Endothelial cell of umbilical vein (primary cell): ENCODE data around the gene FSTL4. TPM values are rescaled to one million over a fixed set of nuclear protein-coding genes. Genes with fewer than 3 reads are reported as not detected.

ENCODE experiments used
- BruUV-seq: library from RNA; stranded (reverse); fragments of 400-500 nt; replicated peaks from 2 replicates; lab custom pipeline; 2021; lab: Mats Ljungman, UMichigan
- CTCF ChIA-PET: fragments of 300-600, 350-600 bp; sonication (Branson Sonifier 250); formaldehyde crosslinking; loops from one replicate; lab custom pipeline; 2021; ENCODE audit warnings: antibody characterized with exemption, inconsistent platforms; lab: Charles Lee
- POLR2A ChIA-PET: fragments of 300-600, 350-600 bp; sonication (Branson Sonifier 250); formaldehyde crosslinking; loops from one replicate; lab custom pipeline; 2021; ENCODE audit warnings: antibody characterized with exemption, inconsistent platforms; lab: Charles Lee
- DNase-seq: peaks from one replicate; pipeline ENCODE4 v3.0.0-alpha.2; 2011; ENCODE audit warnings: low read depth, low spot score
- FAIRE-seq: peaks from 2 replicates; lab custom pipeline; 2011; peaks lifted over from hg19 to GRCh38; lab: Jason Lieb, UNC
- H2AFZ ChIP-seq: 2 replicates; pipeline ENCODE4 v1.6.0; 2012; ENCODE audit warnings: low read depth, low read length, control low read depth, inconsistent platforms
- H3K27ac ChIP-seq: 2 replicates; pipeline ENCODE4 v1.5.1; 2011; ENCODE audit warnings: low read depth, mild to moderate bottlenecking, control low read depth, low read length, moderate library complexity; ENCODE audit not compliant: insufficient read depth
- H3K27me3 ChIP-seq, 2 experiments: 2 replicates each; pipeline versions ENCODE4 v1.6.0 to v1.6.1; 2011; ENCODE audit warnings: low read length in 2 of 2, mixed read lengths in 1 of 2; ENCODE audit not compliant: control insufficient read depth in 2 of 2, insufficient read depth in 2 of 2
- H3K36me3 ChIP-seq, 2 experiments: 2 replicates in 1 of 2; 3 replicates in 1 of 2; pipeline ENCODE4 v1.5.1; 2011; ENCODE audit warnings: low read length in 2 of 2, mild to moderate bottlenecking in 1 of 2, moderate library complexity in 1 of 2; ENCODE audit not compliant: control insufficient read depth in 2 of 2, insufficient read depth in 2 of 2; ENCODE audit errors: extremely low read depth in 1 of 2
- H3K4me1 ChIP-seq: 3 replicates; pipeline ENCODE4 v1.5.1; 2011; ENCODE audit warnings: mild to moderate bottlenecking, low read length; ENCODE audit not compliant: control insufficient read depth, insufficient read depth; ENCODE audit errors: extremely low read depth
- H3K4me2 ChIP-seq: 2 replicates; pipeline ENCODE4 v1.6.1; 2011; ENCODE audit warnings: low read length, control low read depth, mixed read lengths; ENCODE audit not compliant: insufficient read depth
- H3K4me3 ChIP-seq, 3 experiments: fragments of 200-600 bp in 1 of 3; sonication (generic), shearing (Covaris generic) in 1 of 3; replicated peaks in 1 of 3; 2 replicates each; pipeline ENCODE4 v1.5.1; 2011 to 2016; ENCODE audit warnings: control low read depth in 3 of 3, low read length in 3 of 3, mild to moderate bottlenecking in 2 of 3, inconsistent platforms in 1 of 3, low read depth in 1 of 3, moderate library complexity in 1 of 3; ENCODE audit not compliant: insufficient read depth in 1 of 3
- H3K79me2 ChIP-seq: 2 replicates; pipeline ENCODE4 v1.6.0; 2012; ENCODE audit warnings: low read length, inconsistent platforms; ENCODE audit not compliant: control insufficient read depth, insufficient read depth
- H3K9ac ChIP-seq: replicated peaks from 2 replicates; pipeline ENCODE3; 2011; ENCODE audit warnings: low read length, control low read depth; ENCODE audit not compliant: insufficient read depth; ENCODE audit errors: extremely low read depth
- H3K9me1 ChIP-seq: replicated peaks from 3 replicates; pipeline ENCODE4 v1.6.0; 2011; ENCODE audit warnings: mild to moderate bottlenecking, low read length; ENCODE audit not compliant: control insufficient read depth, insufficient read depth; ENCODE audit errors: extremely low read depth
- H3K9me3 ChIP-seq: replicated peaks from 2 replicates; pipeline ENCODE4 v1.5.1; 2012; ENCODE audit warnings: low read length, inconsistent platforms; ENCODE audit not compliant: control insufficient read depth, insufficient read depth
- H4K20me1 ChIP-seq: replicated peaks from 2 replicates; pipeline ENCODE3; 2011; ENCODE audit warnings: mild to moderate bottlenecking, low read length; ENCODE audit not compliant: control insufficient read depth, insufficient read depth; ENCODE audit errors: extremely low read depth
- EZH2 ChIP-seq: IDR thresholded peaks from 2 replicates; pipeline ENCODE4 v1.6.1; 2012; ENCODE audit warnings: borderline replicate concordance, low read depth, mild to moderate bottlenecking, moderate library complexity, low read length, inconsistent platforms; ENCODE audit not compliant: severe bottlenecking
- FOS ChIP-seq: IDR thresholded peaks from 2 replicates; pipeline ENCODE4 v1.6.1; 2011; ENCODE audit warnings: mild to moderate bottlenecking, low read length, moderate library complexity, borderline replicate concordance; ENCODE audit not compliant: insufficient read depth
- GATA2 ChIP-seq: IDR thresholded peaks from 2 replicates; pipeline ENCODE4 v1.7.0; 2011; ENCODE audit warnings: low read depth, mild to moderate bottlenecking, moderate library complexity, mixed read lengths, low read length; ENCODE audit not compliant: insufficient read length, insufficient read depth
- JUN ChIP-seq: IDR thresholded peaks from 2 replicates; pipeline ENCODE4 v1.6.1; 2011; ENCODE audit warnings: borderline replicate concordance, low read depth; ENCODE audit not compliant: insufficient read length, insufficient read depth
- MYC ChIP-seq: IDR thresholded peaks from one replicate; pipeline ENCODE4 v1.6.1; 2011; ENCODE audit warnings: mild to moderate bottlenecking, low read depth, low read length
- POLR2A ChIP-seq: IDR thresholded peaks from 2 replicates; pipeline ENCODE4 v1.6.1; 2012; ENCODE audit warnings: low read depth, mild to moderate bottlenecking, control low read depth, low read length
- POLR2AphosphoS5 ChIP-seq: IDR thresholded peaks from 2 replicates; pipeline ENCODE4 v1.6.1; 2012; ENCODE audit warnings: low read depth, mild to moderate bottlenecking, control low read depth, low read length, moderate library complexity; ENCODE audit not compliant: insufficient read depth
- dilution Hi-C: fragments of 300-500 bp; cut with MboI; formaldehyde crosslinking; loops from one replicate; pipeline ENCODE4 v1.15.0; 2019; ENCODE audit warnings: low sequenced_read_pairs; ENCODE audit not compliant: extremely low pct_ligation_motif_present
- intact Hi-C: fragments of 100-400 bp; cut with micrococcal nuclease; formaldehyde crosslinking; loops from one replicate; pipeline ENCODE4 v1.10.0; 2022
- polyA plus RNA-seq, 4 experiments: library from polyadenylated mRNA; depleted of rRNA in 3 of 4; stranded (reverse) in 3 of 4; unstranded in 1 of 4; fragments of >200 nt; gene quantifications; 2 replicates each; pipeline versions ENCODE4 v1.2.1 to v1.2.3, GENCODE V29; 2011 to 2012; ENCODE audit warnings: missing spikeins in 1 of 4
- total RNA-seq: library from RNA; stranded (reverse); gene quantifications from 2 replicates; pipeline ENCODE4 v1.2.3, GENCODE V29; 2021
- TF ChIP-seq, protein P1 (sequence below): IDR thresholded peaks from 2 replicates; pipeline ENCODE4 v1.6.1; 2011; ENCODE audit not compliant: insufficient read depth, insufficient read length
- TF ChIP-seq, protein P2 (sequence below), 2 donors: IDR thresholded peaks; 1 replicate in 1 of 2; 2 replicates in 1 of 2; pipeline ENCODE4 v1.5.1; 2011; ENCODE audit warnings: low read length in 2 of 2, mild to moderate bottlenecking in 2 of 2, moderate library complexity in 2 of 2, control low read depth in 1 of 2, inconsistent platforms in 1 of 2, low read depth in 1 of 2; ENCODE audit not compliant: insufficient read depth in 1 of 2; ENCODE audit errors: extremely low read depth in 1 of 2

The FSTL4 gene
- total and polyA plus RNA-seq, 2 donors (not counting 3 experiments of a cell fraction or from before 2014, with no cell fraction given) = 0.18 TPM; not detected in 1

DNA sequence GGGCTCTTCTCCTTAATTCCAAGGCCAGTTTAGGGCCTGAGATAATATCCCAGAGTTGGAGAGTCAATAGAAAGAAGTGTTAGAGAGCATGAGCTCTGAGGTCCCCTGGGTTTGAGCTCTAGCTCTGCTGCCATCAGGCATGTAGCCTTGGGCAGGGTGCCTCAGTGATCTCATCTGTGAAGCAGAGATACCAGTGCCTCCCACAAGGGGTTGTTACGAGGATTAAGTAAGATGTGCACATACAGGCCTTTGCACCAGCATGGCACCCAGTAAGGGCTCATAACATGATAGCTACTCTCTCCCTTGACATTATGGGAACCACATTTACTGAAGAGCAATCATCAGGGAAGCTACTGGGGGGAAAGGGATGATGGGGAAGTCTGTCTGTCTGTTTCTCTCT is 294.8 kb downstream of the FSTL4 start:
- TF ChIP-seq, protein P1, sequence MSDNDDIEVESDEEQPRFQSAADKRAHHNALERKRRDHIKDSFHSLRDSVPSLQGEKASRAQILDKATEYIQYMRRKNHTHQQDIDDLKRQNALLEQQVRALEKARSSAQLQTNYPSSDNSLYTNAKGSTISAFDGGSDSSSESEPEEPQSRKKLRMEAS = no peak
- TF ChIP-seq JUN (no peak), POLR2AphosphoS5 (no peak), MYC (no peak), GATA2 (no peak), POLR2A (no peak), EZH2 (no peak), FOS (no peak)
- TF ChIP-seq, protein P2, sequence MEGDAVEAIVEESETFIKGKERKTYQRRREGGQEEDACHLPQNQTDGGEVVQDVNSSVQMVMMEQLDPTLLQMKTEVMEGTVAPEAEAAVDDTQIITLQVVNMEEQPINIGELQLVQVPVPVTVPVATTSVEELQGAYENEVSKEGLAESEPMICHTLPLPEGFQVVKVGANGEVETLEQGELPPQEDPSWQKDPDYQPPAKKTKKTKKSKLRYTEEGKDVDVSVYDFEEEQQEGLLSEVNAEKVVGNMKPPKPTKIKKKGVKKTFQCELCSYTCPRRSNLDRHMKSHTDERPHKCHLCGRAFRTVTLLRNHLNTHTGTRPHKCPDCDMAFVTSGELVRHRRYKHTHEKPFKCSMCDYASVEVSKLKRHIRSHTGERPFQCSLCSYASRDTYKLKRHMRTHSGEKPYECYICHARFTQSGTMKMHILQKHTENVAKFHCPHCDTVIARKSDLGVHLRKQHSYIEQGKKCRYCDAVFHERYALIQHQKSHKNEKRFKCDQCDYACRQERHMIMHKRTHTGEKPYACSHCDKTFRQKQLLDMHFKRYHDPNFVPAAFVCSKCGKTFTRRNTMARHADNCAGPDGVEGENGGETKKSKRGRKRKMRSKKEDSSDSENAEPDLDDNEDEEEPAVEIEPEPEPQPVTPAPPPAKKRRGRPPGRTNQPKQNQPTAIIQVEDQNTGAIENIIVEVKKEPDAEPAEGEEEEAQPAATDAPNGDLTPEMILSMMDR (IDR thresholded peaks at IDR 0.05; ENCODE audit: extremely low read depth in 1 of 2, insufficient read depth in 1 of 2, low read depth in 1 of 2, low read length in 2 of 2) = no peak
- intact Hi-C loops = no loop called here

More for the DNA sequence above, 294.8 kb downstream of the FSTL4 start:
- ChIA-PET POLR2A (interaction anchor here (0.6 kb wide), 1 partner anchor 284 kb away, joined by 7 read pairs; no protein-coding TSS in a partner anchor), CTCF (interaction anchor here (1.5 kb wide), 1 partner anchor 9 kb away, joined by 3 read pairs; no protein-coding TSS in a partner anchor)
- Histone ChIP-seq H3K27me3 (no peaks in the 10 kb centered on the region), H3K4me1 (no peaks in the 10 kb centered on the region), H3K9me3 (no peaks in the 10 kb centered on the region), H3K9me1 (no peaks in the 10 kb centered on the region), H2AFZ (no peak overlapping the region), H3K36me3 (no peaks in the 10 kb centered on the region), H3K4me2 (no peak overlapping the region), H3K4me3 (no peak overlapping the region), H3K27ac (no peak overlapping the region), H3K79me2 (no peaks in the 10 kb centered on the region), H3K9ac (no peak overlapping the region), H4K20me1 (no peaks in the 10 kb centered on the region)
- FAIRE-seq (no peak), DNase-seq (no peak)
- dilution Hi-C loops = no loop called here
- no TSS peak for BruUV-seq
